ENCODE measurements around the gene IDH3G. TPM values are rescaled to one million over a fixed set of nuclear protein-coding genes. Genes with fewer than 3 reads are reported as not detected.

Gene IDH3G
- total RNA-seq, 1 donor from 2014 or later: 92.7 TPM

DNA sequence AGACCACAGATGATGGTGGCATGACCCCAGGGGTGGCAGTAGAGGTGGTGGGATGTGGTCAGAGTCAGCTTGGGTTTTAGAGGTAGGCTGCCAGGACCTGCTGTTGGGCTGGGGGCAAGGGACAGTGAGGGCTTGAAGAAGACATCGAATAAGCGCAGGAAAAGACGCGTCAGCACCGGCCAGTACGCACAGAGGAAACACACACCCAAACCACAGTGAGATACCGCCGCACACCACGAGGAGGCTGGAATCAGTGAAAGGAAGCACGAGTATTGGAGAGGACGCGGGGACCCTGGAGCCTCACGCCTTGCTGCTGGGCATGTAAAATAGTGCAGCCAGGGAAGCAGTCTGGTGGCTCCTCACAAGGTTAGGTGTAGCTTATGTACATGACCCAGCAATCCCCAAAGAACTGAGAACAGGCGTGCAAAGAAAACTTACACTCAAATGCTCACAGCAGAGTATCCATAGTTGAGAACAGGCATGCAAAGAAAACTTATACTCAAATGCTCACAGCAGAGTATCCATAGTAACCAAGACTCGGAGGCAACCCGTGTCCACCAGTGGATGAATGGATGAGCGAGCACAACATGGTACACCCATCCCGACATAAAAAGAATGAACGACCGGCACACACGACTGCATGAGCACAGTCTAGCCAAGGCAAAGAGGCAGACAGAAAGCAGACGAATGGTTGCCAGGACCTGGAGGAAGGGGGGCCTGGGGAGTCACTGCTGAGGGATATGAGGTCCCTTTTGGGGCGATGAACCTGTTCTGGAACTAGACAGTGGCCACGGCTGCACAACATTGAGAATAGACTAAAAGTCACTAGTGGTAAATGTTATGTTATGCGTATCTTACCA is 22.9 kb upstream of the IDH3G start:
- no peak for DNase-seq (ENCODE audit: low read depth)

DNA sequence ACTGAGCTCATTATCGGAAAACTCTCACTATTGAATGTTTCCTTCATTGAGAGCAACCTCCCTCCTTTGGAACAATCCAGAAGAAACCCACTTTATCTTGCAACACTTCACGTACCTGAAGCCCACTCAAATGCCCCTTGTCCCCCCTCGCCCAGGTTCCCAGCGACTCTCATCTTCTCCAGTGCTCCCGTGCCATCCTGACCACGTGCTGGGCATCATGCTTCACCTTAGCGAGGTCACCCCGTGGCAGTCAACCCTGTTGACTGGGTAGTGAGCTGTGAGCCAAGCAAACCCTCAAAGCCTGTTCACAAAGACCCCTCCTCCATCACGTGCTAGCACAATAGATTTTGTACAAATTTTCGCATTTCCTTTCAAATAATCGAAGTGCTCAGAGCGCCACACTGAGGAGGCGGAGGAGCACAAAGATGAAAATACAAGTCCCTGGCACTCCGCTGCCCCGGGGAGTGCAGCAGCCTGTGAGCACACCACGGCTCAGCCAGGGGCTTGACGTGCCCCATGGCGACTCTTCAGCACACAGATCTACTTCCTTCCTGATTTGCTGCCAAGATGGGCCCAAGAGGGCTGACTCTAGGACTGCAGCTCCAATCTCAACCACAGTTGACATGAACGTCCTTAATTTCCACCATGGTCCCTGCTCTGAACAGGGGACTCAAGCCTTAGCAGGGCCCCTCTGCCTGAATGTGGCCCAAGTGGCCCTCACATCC is 20.6 kb upstream of the IDH3G start:
- no peak for DNase-seq (ENCODE audit: low read depth)

DNA sequence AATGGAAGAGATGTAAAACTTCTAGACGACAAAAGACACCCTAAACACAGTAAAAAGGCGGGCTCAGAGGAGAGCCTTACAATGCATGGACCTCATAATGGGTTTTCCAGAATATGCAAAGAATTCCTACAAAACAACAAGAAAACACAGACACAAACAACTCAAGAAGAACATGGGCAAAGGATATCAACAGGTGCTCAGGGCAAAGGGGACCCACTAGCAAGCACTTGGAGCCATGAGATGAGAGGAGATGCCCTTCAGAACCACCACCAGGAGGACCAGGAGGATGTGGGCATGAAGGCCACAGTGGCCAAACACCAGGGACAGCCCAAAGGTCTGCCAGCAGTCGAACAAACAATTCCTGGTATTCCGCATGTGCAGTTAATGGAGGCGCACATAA is 19.0 kb upstream of the IDH3G start:
- DNase-seq (ENCODE audit: low read depth): no peak

DNA sequence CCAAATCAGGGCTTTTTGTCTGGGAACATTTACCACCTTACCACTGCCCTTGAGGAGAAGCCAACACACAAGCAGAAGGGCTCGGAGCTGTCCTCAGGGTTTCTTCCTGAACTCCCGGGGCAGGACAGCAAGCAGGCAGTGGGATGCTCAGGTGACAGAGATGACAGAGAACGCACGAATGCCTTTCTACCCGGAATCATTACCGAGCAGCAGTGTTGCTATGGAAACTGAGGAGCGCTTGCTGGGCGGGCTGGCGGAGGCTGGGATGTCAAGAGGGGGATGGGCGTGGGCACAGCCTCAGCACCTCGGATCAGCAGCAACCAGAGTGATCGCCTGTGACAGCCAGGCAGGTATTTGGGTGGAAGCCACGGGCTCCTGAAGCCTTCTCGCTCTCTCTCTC is 18.0 kb upstream of the IDH3G start:
- no peak for DNase-seq (ENCODE audit: low read depth)

DNA sequence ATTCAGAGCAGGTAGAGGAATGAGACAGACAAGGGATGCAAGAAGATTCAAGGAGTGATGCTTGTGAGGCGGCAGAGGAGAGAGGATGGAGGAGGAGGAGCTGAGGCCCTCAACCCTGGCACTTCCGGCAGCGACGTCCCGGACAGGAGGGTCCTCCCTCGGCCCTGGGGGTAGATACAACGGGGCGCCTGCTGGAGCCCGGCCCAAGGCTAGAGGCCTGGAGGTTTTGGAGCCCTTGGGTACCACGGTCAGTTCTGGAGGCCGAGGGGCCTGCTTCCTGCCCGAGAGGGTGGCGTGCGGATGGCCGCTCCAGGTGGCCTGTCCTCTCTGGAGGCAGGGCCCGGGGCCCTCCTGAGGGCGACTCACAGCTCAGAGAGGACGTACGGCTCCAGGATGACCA is 13.8 kb upstream of the IDH3G start:
- DNase-seq (ENCODE audit: low read depth): no peak

DNA sequence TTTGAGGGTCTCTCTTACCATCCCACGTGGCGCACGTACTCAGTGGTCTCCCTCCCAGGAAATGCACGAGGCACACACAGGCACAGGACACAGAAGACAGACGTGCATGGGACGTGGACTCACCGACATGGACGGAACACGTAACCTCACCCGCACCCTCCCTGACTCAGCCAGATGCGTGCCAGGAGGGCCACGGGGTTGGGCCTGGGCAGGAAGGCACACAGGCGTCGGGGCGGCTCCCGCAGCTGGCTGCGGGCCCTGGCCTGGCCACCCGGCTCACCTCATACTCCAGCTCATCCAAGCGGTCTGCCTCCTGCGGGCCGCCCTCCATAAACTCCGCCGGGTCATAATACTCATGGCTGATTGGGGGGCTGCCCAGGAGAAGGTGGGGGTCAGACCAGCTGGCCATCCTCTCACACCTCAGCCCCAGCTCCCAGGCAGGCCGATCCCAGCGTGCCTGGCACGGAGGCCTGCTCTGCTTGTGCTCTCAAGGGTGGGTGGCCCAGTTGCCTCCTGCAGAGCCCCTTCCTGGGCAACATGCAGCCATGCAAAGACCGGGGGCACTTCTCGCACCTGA is 12.9 kb upstream of the IDH3G start:
- no peak for DNase-seq (ENCODE audit: low read depth)

DNA sequence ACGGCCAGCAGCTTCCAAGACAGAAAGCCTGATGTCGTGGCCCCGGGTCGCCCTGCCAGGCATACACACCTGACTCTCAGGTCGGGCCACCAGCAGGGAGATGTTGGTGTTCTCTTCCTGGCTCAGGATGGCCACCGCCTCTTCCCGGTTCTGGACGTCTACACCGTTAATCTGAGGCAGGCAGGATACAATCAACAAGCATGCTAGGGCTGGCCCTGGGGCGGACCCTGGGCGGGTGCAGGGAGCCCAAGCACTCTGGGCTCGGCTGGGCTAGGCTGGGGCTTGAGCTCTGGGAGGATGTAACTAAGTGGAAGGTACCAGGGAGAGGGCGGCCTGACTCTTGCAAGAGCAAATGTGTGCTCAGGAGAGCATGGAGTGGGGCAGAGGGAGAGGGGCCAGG is 11.3 kb upstream of the IDH3G start:
- DNase-seq (ENCODE audit: low read depth): no peak

DNA sequence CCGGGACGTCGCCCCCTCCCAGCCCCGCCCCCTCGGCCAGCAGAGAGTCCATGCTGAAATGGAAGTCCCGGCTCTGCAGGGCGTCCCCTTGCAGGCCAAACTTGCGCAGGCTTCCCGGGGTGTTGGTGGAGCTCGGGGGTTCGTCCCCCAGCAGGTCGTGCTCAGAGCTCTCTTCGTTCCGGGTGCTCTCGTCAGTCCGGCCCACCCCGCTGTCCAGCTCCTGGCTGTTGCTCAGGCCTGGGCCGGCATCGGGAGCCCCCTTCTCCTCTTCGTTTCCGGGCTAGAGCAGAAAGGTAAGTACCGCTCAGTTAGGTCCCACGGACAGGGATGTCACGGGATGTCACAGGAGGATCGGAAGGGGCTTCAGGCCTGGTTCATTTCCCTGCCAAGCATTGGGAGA is 10.4 kb upstream of the IDH3G start:
- DNase-seq (ENCODE audit: low read depth): no peak

DNA sequence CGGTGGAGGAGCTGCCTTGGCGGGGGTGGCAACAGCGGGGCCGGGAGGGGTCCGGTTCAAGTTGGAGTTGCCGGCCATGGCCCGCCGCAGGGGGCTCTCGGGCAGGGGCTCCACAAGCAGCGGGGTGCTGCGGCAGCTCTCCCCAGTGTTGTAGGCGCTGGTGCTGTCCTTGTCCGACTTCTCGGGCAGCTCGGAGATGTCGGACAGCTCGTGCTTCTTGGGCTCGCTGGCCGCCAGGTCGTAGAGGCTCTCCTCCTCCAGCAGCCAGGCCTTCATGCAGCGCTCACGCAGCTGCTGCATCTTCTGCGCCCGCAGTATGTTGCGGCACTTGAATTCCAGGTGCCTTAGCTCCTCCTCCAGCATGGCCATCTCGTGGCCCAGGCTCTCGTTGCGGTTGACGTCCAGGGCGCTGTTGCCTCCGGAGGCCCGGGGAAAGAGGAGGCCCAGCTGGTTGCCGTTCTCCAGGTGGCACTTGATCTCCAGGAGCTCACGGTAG is 10.0 kb upstream of the IDH3G start:
- DNase-seq (ENCODE audit: low read depth): no peak

DNA sequence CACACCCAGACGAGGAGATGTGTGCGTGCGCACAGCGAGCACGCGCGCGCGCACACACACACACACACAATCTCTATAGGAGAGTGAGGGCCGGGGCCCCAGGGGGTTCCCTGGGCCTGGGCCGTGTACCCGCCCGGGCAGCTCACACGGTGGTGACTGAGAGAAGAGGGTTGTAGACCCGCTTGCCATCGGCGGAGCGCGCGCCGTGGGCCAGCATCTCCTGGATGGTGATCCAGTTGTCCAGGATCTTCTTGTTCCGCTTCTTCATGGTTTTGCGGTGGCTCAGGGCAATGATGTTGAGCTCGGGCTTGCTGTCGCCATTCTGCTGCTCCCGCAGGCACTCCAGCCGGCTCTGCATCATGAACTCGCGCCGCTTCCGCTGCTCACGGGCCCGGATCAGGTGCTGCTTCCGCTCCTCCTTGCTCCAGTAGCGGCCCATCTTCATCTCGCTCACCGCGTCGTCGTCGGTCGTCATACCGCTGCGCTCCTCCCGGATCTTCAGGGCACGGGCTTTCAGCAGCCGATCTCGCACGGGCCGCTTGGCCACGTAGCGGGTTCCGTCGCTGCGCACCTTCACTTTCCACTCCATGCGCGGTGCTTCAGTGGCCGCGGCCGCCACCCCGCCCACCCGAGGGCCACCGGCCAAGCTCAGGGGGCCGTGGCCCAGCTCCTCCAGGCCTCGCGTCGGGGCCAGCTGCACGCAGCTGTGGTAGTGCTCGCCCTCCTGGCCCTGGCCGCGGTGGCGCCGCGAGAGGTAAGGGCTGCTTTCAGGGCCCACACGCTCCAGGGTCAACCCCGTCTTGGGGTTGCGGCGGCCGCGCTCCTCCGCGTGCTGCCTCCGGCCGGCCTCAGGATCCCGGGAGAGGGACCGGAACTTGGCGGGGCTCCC is 9.3 kb upstream of the IDH3G start:
- DNase-seq (ENCODE audit: low read depth): no peak

DNA sequence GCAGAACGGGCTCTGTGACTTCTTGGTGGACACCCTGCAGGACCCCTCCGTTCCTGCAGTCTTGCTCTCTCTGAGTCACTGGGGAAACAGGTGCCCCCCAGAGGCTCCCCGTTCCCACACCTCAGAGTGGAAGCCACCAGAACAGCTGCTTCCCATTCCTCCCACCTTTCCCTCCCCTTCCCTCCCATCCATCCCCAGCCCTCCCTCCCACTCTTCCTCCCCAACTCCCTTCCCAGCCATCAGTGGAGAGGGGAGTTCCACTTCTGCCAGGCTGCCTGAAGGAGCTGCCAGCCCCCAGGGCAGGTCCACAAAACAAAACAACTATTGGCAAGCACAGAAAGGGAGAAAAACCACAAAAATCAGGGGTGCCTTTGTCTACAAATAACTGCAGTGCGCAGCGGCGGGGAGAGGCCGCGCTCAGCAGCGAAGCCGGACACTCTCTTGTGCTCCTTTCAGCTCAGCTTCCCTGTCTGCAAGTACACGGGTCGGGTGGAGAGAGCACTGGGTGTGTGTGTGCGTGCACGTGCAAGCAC is 8.4 kb upstream of the IDH3G start:
- DNase-seq (ENCODE audit: low read depth): no peak

DNA sequence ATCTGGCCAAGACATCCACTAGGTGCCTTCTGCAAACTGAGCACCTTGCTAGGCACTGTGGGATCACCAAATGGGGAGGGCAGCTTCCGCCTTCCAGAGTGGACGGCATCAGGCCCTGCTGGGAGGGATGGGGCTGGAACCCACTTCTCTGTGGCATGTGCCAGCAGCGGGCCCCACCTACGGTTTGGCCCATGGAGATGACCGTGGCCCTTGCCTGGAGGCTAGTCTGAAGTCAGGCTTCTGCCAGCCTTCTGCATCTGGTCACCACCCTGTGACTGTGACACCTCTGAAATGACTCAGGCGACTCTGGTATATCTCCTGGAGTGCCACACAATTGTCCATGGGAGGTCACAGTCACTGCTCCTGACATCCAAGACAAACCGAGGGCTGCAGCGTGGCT is 7.5 kb upstream of the IDH3G start:
- no peak for DNase-seq (ENCODE audit: low read depth)

DNA sequence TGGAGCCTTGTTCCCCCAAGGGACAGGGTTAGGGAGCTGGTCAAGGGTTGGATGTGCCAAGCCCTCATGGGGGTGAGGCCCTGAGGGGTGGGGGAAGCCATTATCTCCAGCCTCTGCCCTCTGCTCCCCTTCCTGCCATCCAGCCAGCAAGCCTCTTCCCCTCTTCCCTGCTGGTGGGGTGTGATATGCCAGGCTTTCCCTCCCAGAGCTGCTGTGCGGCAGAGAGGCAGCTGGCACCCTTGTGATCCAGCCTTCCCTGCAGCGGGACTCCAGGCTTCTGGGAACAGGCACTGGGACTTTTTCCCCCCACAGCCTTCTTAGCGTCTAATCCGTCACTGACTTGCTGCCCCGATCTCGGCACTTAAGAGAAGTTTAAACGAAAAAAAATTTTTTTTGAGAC is 6.6 kb upstream of the IDH3G start:
- no peak for DNase-seq (ENCODE audit: low read depth)

DNA sequence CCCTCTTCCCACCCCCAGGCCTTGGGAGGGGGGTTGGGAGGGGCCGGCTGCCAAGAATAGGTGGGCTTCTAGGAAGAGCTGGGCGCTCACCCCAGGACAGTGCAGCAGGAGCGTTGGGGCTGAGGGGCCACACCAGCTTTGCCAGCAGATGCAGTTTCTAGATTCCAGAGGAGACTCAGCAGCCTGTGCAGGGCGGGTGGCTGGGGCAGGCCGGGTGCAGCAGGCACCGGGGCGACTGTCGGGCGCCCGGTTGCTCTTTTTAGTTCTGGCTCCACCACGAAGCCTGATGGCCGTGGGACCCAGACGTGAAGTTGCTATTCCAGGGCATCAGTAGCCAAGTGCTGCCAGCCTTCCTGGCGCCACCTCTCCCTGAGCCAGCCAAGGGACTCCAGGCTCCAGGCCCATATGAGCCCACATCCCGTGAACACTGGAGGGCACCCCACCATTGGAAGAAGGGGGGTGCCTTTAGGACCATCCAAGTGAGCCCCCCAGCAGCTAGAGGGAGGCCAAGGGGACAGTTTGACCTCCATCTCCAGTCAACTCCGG is 6.1 kb upstream of the IDH3G start:
- DNase-seq (ENCODE audit: low read depth): no peak

DNA sequence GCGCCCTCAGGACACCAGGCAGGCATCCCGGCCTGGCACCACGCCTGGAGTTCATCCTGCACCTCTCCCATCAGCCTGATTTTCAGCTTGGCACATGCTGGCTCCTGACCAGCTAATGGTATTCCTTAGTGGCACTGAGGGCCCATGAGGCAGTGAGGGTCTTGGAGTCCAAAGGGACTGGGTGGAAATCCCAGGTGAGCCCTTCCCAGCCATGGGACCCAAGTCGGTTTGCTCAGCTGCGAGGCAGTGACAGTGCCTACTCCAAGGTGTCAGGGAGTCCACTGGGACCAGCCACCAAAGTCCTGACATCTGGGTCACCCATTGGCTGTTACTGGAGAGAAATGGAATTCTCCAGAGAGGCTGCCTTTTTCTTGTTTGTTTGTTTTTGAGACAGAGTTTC is 5.2 kb upstream of the IDH3G start:
- DNase-seq (ENCODE audit: low read depth): no peak

DNA sequence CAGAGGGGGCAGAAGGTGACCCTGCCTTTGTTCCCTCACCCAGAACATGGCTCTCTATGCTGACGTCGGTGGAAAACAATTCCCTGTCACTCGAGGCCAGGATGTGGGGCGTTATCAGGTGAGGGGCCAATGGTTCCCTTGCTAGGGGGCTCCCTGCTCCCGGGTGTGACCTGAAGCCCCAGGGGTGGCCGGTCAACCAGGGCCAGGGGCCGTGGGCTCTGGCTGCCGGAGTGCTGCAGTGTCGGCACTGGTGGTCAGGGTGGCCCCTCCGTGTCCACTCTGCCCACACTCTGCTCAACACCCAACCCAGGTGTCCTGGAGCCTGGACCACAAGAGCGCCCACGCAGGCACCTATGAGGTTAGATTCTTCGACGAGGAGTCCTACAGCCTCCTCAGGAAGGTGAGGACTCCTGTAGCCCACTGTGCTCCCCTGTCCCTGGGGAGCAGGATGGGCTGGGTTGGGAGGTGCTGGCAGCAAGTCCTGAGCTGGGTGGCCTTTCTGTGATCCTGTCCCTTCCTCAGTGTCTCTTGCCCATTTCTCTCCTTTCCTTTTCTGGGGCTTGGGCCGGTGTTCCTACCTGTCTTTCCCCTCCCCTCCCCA is 3.3 kb upstream of the IDH3G start:
- no peak for DNase-seq (ENCODE audit: low read depth)

DNA sequence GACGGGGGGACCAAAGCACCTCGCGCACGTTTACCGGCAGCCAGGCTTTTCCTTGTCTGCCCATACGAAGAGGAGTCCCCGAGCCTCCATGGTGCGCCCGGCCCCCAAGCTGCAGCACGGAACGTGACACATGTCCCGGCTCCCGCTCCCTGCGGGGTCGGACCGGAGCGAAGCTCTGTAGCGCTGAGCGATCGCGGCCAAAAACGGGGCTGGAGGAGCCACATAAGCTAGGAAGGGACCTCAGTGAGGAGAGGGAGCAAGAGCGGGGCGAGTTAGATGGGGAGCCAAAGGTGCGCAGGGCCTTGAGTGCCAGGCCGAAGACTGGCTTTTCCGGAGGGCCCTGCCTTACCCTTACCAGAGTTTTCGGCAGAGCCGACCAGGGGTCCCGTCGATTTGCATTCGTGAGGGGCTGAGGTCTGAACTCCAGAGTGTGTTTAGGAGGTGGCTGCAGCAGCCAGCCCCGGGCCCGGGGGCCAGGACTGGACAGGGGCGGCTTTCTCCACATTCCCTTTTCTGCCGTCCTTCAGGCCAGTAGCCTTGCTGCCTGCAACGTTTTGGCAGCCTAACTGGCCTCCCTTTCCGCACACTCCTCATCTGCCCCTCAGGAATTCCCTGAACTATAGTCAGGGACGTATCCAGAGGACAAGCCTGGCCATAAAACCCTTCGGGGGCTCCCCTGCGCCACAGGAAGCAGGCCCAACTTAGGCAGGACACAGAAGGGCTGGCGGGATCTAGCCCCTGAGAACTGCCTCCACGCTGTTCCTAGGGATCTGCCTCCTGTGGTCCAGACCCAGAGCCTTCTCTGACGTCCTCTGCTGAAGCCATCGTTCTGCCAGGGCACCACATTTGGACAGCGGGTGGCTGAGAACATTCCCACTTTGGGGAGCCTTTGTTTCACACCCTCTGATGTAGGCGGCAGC is 982 bp upstream of the IDH3G start:
- no peak for DNase-seq (ENCODE audit: low read depth)

DNA sequence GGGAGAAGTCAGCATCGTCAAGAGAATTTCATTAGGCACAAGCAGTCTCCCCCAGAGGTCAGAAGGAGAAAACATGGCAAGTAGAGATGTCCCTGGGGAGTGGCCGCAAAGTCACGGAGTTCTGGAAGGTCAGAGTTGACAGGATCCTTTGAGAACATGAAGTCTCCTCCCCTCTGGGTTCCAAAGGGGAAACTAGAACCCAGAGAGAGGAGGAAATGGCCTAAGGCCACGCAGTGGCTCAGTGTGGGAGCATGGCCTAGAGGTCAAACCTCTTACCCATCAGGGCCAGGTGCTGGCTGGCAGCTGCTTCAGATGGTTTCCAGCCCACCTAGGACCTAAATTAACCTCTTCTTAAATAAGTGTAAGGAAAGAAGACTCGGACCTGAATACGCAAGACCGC is 884 bp downstream of the IDH3G start:
- no peak for DNase-seq (ENCODE audit: low read depth)

DNA sequence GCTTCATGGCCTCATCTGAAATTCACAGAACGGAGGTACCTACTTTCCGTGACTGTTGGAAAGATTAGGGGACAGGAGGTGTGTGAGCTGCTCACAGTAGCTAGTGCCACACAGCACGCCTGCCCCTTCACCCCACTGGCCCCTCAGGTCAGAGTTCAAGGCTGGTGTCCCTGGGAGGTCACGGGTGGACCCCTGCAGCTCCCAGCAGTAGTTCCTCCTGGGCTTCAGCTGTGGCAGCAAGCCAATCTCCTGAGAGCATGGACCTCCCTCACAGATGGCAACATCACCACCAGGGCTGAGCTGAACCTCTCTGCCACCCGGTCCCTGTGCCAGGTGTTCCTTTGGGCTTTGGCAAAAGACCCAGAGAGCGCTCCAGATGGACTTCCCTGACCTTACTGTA is 1.8 kb downstream of the IDH3G start:
- no peak for DNase-seq (ENCODE audit: low read depth)

Data from myocyte (in vitro differentiated cells).